ENCODE data around the gene KCMF1.

Gene KCMF1

DNA sequence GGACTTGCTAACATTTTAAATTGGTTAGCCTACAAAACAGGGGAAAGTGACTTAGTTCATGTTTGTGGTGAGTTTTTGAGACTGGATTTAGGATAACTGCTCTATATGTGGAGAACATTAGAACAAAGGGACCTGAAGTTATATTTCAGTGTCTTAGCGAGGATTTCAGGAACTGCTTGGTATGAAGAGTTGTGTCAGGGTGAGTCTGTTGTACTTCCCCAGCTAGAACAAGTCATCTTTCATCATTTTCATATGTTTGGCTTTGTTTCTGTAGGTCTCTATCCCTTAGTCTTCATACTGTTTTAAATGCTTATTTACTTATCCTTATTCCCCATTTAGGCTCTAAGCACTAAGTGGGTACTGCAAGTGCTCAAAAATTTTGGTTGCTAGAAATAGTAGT, 41.9 kb downstream of the KCMF1 start:
- no peak overlapping the region for H3K9ac ChIP-seq (ENCODE audit: low read depth, low read length)
- no peaks in the 10 kb centered on the region; the same call in 1 of the 2 replicates for H3K36me3 ChIP-seq (ENCODE audit: insufficient read depth, low read length)
- H3K4me1 ChIP-seq (ENCODE audit: insufficient read depth, low read length): peaks cover 19% of the 10 kb centered on the region
- H3K9me3 ChIP-seq (ENCODE audit: control insufficient read depth, insufficient read depth, low read length): no peaks in the 10 kb centered on the region; the same call in 1 of the 2 replicates

DNA sequence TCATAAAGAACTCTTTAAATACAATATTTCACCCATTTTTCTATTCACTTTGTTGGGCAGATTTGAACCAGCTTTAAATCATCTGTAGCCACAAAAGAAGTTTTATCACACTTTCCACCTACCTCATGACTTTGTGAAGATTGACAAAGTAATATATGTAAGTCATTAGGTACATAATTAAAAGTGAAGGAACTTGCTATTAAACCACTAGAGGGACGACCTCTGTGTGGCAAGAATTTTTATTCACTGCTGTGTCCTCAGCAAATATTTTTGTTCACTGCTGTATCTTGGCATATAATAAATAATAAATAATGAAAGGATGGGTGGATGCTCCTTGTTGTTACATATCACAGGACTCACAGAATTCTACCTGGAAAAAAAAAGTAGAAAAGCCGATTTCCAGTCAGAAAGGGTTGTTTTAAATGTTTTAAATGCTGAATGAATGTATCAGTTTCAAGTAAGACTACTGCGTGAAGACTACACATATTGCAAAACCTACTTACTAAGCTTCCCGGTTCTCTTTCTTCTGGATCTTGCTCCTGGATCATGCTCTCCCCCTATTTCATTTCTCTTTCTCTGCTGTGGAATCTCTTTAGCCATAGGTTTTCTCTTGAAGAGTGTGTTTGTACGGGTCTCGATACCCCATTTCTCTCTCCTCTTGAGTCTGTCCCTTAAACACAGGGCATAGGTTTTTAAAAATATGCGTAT, 44.8 kb downstream of the KCMF1 start:
- H3K4me1 ChIP-seq (ENCODE audit: insufficient read depth, low read length): peaks cover 19% of the 10 kb centered on the region
- H3K9me3 ChIP-seq (ENCODE audit: control insufficient read depth, insufficient read depth, low read length): no peaks in the 10 kb centered on the region
- H3K36me3 ChIP-seq (ENCODE audit: insufficient read depth, low read length): no peaks in the 10 kb centered on the region
- H3K9ac ChIP-seq (ENCODE audit: low read depth, low read length): no peak overlapping the region

DNA sequence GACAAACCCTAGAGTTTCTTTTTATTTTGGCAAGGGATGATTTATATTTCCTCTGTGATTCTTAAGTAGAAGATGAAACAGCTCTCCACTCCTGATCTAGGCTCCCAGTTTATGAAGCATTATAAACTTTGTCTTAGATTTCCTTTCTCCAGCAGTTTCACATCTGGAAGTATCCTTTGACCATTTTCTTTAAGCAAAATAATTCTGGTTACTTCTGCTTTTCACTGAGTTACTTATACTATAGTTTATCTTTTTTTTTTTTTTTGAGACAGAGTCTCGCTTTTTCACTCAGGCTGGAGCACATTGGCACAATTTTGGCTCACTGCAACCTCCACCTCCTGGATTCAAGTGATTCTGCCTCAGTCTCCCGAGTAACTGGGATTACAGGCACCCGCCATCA, 45.5 kb downstream of the KCMF1 start:
- Histone ChIP-seq H3K36me3 (ENCODE audit: insufficient read depth, low read length) (no peaks in the 10 kb centered on the region), H3K9ac (ENCODE audit: low read depth, low read length) (no peak overlapping the region), H3K4me1 (ENCODE audit: insufficient read depth, low read length) (peaks cover 18% of the 10 kb centered on the region), H3K9me3 (ENCODE audit: control insufficient read depth, insufficient read depth, low read length) (no peaks in the 10 kb centered on the region)

DNA sequence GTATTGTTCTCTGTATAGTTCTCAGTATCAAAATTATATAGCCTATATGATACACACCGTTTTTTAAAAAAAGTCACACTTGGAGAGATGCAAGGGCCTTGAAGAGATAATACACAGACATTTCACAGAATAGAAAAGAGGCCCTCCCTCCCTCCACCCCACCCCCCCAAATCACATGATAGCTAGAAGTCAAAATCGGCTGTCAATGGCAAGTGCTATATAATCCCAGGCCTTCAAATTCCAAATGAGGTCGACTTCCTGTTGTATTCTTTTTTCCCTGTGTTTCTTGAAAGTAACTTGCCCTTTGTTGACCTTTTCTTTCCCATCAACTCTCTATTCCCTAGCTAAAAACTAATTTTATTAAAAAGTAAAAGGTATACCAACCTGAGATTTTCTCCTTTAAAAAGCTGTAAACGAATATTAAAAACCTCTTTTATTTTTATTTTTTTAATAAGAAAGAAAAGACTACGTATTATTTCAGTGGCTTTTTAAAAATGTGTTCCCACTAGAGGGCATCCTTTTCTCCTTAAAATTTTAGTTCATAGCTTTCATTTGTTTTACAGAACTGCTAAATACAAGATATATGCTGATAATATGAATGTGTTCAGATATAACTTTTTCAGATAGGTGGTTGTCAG, 46.6 kb downstream of the KCMF1 start:
- Histone ChIP-seq H3K9me3 (ENCODE audit: control insufficient read depth, insufficient read depth, low read length) (no peaks in the 10 kb centered on the region), H3K4me1 (ENCODE audit: insufficient read depth, low read length) (peaks cover 8% of the 10 kb centered on the region; the same call in 1 of the 2 replicates), H3K36me3 (ENCODE audit: insufficient read depth, low read length) (no peaks in the 10 kb centered on the region), H3K9ac (ENCODE audit: low read depth, low read length) (no peak overlapping the region)

DNA sequence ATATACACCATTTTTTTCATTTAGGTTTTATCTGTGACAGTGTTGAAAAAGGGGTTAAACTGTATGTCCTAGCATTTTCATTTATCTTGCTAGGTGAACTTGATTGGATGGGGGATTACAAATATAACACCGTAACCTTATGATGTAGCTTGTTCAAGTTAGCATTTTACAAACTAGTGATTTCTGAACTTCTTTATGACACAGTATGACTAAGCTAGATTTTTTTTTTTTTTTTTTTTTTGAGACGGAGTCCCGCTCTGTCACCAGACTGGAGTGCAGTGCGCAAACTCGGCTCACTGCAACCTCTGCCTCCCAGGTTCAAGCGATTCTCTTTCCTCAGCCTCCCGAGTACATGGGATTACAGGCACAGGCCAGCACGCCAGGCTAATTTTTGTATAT, 47.1 kb downstream of the KCMF1 start:
- Histone ChIP-seq H3K4me1 (ENCODE audit: insufficient read depth, low read length) (peaks cover 2% of the 10 kb centered on the region; the same call in 1 of the 2 replicates), H3K36me3 (ENCODE audit: insufficient read depth, low read length) (no peaks in the 10 kb centered on the region), H3K9ac (ENCODE audit: low read depth, low read length) (no peak overlapping the region), H3K9me3 (ENCODE audit: control insufficient read depth, insufficient read depth, low read length) (no peaks in the 10 kb centered on the region)

DNA sequence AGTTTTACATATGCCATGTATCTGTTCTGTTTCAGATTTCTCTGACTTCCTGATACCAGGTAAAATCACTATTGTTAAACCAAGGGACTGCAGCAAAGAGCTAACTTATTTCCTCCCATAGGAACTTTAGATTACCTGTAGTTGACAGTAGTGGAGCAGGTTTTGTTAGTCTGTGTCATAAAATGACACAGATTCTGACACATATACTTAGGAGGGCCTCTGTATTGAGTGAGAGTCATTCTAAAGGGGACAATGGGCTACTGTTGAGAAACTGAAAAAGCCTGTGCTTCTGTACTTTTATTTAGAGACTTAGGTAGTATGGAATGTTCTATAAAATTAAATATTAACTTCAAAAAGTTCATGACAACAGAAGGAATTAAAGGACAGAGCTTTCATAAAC, 48.2 kb downstream of the KCMF1 start:
- no peak overlapping the region for H3K9ac ChIP-seq (ENCODE audit: low read depth, low read length)

DNA sequence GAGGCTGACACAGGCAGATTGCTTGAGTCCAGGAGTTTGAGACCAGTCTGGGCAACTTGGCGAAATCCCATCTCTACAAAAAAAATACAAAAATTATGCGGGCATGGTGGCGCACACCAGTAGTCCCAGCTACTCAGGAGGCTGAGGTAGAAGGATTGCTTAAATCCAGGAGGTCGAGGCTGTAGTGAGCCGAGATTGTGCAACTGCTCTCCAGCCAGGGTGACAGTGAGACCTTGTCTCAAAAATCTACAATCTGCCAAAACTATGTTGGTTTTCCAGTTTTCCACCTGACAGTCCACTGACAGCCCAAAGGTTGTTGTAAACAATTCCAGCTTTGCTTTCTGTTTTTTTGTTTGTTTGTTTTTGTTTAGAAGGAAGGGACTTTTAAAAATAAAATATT, 51.3 kb downstream of the KCMF1 start:
- no peak overlapping the region for H3K9ac ChIP-seq (ENCODE audit: low read depth, low read length)
- H3K4me1 ChIP-seq (ENCODE audit: insufficient read depth, low read length): no peaks in the 10 kb centered on the region
- no peaks in the 10 kb centered on the region for H3K36me3 ChIP-seq (ENCODE audit: insufficient read depth, low read length)
- no peaks in the 10 kb centered on the region for H3K9me3 ChIP-seq (ENCODE audit: control insufficient read depth, insufficient read depth, low read length)

More for the DNA sequence above, 48.2 kb downstream of the KCMF1 start:
- H3K9me3 ChIP-seq (ENCODE audit: control insufficient read depth, insufficient read depth, low read length): no peaks in the 10 kb centered on the region
- H3K4me1 ChIP-seq (ENCODE audit: insufficient read depth, low read length): no peaks in the 10 kb centered on the region
- no peaks in the 10 kb centered on the region for H3K36me3 ChIP-seq (ENCODE audit: insufficient read depth, low read length)

DNA sequence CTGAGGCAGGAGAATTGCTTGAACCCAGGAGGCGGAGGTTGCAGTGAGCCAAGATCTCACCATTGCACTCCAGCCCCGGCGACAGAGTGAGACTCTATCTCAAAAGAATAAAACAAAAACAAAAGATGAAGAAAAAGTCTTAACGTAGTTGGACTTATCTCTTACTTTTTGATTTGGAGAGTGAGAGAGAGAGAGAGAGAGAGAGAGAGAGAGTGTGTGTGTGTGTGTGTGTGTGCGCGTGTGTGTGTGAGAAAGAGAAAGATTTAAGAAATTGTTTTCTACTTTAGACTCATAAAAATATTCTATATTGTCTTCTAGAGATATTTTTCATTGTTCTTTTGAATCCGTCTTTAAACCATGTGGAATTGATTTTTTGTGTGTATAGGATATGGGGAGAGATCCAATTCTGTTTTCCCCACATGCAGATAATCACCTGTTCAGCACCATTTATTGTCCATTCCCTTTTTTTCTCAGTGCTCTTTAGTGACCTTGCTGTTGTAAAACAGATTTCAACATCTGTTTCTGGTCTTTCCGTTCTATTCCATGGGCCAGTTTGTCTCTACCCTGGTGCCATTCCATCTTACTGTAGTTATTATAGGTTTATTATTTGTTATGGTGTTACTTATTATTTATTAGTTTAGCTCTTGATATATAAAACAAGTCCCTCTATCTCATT, 53.5 kb downstream of the KCMF1 start:
- Histone ChIP-seq H3K4me1 (ENCODE audit: insufficient read depth, low read length) (no peaks in the 10 kb centered on the region), H3K9me3 (ENCODE audit: control insufficient read depth, insufficient read depth, low read length) (no peaks in the 10 kb centered on the region), H3K9ac (ENCODE audit: low read depth, low read length) (no peak overlapping the region), H3K36me3 (ENCODE audit: insufficient read depth, low read length) (no peaks in the 10 kb centered on the region; the same call in 1 of the 2 replicates)

DNA sequence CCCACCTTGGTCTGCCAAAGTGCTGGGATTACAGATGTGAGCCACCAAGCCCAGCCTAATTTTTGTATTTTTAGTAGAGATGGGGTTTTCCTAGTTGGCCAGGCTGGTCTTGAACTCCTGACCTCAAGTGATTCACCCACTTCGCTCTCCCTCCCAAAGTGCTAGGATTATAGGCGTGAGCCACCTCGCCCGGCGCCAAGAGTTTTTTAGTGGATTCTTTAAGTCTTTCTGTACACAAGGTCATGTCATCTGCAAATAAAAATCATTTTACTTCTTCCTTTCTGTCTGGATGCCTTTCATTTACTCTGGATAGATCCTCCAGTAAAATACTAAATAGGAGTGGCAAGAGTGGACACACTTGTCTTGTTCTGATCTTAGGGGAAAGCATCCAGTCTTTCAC, 61.7 kb downstream of the KCMF1 start:
- Histone ChIP-seq H3K9ac (ENCODE audit: low read depth, low read length) (no peak overlapping the region), H3K36me3 (ENCODE audit: insufficient read depth, low read length) (peaks cover 17% of the 10 kb centered on the region), H3K9me3 (ENCODE audit: control insufficient read depth, insufficient read depth, low read length) (no peaks in the 10 kb centered on the region), H3K4me1 (ENCODE audit: insufficient read depth, low read length) (no peaks in the 10 kb centered on the region)

DNA sequence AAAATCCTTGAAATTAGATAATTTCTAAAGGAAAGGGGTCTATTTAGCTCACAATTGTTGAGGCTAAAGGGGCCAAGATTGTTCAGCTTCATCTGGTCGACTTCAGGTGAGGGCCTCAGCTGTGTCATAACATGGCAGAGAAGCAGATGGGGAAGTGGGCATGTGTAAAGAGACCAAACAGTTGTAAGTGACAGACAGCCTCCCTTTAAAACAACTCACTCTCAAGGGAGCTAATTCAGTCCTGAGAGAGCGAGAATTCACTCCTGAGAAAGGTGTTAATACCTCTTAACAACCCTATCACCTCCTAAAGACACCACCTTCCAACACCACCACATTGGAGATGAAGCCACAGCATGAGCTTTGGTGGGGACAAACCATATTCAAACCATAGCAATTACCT, 62.4 kb downstream of the KCMF1 start:
- no peaks in the 10 kb centered on the region for H3K9me3 ChIP-seq (ENCODE audit: control insufficient read depth, insufficient read depth, low read length)
- H3K4me1 ChIP-seq (ENCODE audit: insufficient read depth, low read length): no peaks in the 10 kb centered on the region
- H3K9ac ChIP-seq (ENCODE audit: low read depth, low read length): no peak overlapping the region
- peaks cover 17% of the 10 kb centered on the region for H3K36me3 ChIP-seq (ENCODE audit: insufficient read depth, low read length)

DNA sequence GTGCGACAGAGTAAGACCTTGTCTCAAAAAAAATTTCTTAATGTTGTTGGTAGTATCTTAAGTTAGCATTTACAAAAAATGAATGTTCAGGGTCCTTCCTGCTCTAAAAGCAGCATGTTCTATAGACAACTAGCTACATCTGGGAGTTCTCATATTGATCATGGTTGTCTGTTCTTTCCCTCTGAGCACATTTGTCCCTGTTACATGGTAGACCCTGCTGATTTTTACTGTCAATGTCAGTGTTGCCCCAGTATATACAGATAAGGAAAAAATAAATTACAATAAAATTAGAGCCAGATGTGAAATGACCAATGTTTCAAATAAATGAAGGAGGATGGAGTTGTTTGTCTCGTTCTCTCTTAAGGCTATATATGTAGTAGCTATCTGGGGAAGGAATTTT, 63.2 kb downstream of the KCMF1 start:
- Histone ChIP-seq H3K9me3 (ENCODE audit: control insufficient read depth, insufficient read depth, low read length) (no peaks in the 10 kb centered on the region), H3K4me1 (ENCODE audit: insufficient read depth, low read length) (no peaks in the 10 kb centered on the region), H3K36me3 (ENCODE audit: insufficient read depth, low read length) (peaks cover 17% of the 10 kb centered on the region), H3K9ac (ENCODE audit: low read depth, low read length) (no peak overlapping the region)

DNA sequence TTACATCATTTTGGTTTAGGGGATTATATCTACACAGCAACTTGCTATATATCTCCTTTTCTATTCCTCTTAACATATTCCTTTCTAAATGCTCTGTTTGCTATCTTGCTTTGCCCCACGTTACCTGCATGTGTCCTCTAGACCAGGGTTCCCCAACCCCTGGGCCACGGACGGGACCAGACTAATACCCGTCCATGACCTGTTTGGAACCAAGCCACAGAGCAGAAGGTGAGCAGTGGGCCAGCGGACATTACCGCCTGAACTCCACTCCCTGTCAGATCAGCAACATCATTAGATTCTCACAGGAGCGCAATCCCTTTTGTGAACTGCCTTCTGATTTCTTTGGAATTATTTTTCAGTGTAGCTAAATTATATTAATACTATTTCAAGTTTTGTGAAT, 66.7 kb downstream of the KCMF1 start:
- Histone ChIP-seq H3K9ac (ENCODE audit: low read depth, low read length) (no peak overlapping the region), H3K36me3 (ENCODE audit: insufficient read depth, low read length) (peaks cover 22% of the 10 kb centered on the region), H3K9me3 (ENCODE audit: control insufficient read depth, insufficient read depth, low read length) (no peaks in the 10 kb centered on the region), H3K4me1 (ENCODE audit: insufficient read depth, low read length) (no peaks in the 10 kb centered on the region)

DNA sequence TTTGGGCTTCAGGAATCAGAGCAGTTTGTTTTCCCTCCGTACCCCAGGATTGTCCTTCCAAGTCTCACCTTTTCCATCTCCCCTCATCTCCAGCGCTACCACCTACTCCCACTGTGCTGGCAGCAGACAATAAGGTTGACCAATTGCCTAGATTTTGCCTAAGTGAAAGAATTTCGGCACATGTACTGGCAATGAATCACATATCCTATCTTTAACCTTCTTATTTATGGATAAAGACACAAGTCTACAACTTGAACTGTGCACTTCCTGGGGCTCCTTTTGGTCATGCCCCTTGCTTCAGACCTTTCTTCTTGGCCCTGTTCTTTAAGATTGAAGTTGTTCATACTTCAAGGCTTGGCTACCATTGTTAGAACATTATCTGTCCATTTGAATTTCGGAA, 71.4 kb downstream of the KCMF1 start:
- Histone ChIP-seq H3K9me3 (ENCODE audit: control insufficient read depth, insufficient read depth, low read length) (no peaks in the 10 kb centered on the region), H3K36me3 (ENCODE audit: insufficient read depth, low read length) (peaks cover 31% of the 10 kb centered on the region), H3K9ac (ENCODE audit: low read depth, low read length) (no peak overlapping the region), H3K4me1 (ENCODE audit: insufficient read depth, low read length) (no peaks in the 10 kb centered on the region)

DNA sequence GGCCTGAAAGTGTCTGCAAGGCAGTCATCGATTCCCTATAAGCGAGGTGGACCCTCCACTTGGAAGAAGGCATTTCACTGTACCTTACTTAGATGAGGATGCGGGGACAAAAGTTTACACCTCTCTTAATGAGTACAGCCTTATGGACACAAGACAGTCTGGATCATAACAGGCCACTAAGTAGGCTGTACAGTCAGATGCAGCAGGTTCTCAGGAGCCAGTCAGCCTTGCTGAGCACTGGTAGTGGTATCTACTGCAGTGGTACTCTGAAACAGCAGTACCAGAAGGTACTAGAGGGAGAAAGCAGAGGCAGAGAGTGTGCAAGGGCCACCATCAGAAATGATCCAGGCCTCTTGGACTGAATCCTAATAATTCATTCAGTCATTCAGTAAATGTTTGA, 77.6 kb downstream of the KCMF1 start:
- H3K36me3 ChIP-seq (ENCODE audit: insufficient read depth, low read length): peaks cover 21% of the 10 kb centered on the region
- H3K9me3 ChIP-seq (ENCODE audit: control insufficient read depth, insufficient read depth, low read length): no peaks in the 10 kb centered on the region
- no peaks in the 10 kb centered on the region; the same call in 1 of the 2 replicates for H3K4me1 ChIP-seq (ENCODE audit: insufficient read depth, low read length)

DNA sequence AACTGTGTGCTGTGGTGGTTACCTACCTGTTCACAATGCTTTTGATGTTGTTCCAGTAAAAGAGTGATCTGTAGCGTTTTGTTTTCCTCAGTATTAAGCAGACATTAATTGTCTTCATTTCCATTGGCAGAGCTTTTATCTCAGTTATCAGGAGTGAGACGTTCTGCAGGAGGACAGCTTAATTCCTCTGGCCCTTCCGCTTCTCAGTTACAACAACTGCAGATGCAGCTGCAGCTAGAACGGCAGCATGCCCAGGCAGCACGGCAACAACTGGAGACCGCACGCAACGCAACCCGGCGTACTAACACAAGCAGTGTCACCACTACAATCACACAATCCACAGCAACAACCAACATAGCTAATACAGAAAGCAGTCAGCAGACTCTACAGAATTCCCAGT, 78.3 kb downstream of the KCMF1 start:
- Histone ChIP-seq H3K4me1 (ENCODE audit: insufficient read depth, low read length) (peaks cover 7% of the 10 kb centered on the region), H3K36me3 (ENCODE audit: insufficient read depth, low read length) (peaks cover 18% of the 10 kb centered on the region), H3K9me3 (ENCODE audit: control insufficient read depth, insufficient read depth, low read length) (no peaks in the 10 kb centered on the region), H3K9ac (ENCODE audit: low read depth, low read length) (no peak overlapping the region)

More for the DNA sequence above, 77.6 kb downstream of the KCMF1 start:
- H3K9ac ChIP-seq (ENCODE audit: low read depth, low read length): no peak overlapping the region

Measured in ES-I3 (cell line).